DND-41 (cell line): ENCODE measurements around the gene ACTL8.

Source experiments
- ATAC-seq: fragments of 200-7000 bp; cut with Tn5 transposase; 3 replicates; pipeline ENCODE4 v1.9.1; 2021; ENCODE audit warnings: low read depth; ENCODE audit not compliant: insufficient read depth
- DNase-seq: peaks from one replicate; pipeline ENCODE4 v3.0.0-alpha.2; 2020
- H2AFZ ChIP-seq: 2 replicates; pipeline ENCODE4 v1.6.0; 2012; ENCODE audit warnings: low read depth, low read length
- H3K27ac ChIP-seq: 2 replicates; pipeline ENCODE4 v1.5.1; 2012; ENCODE audit warnings: low read length, inconsistent platforms
- H3K27me3 ChIP-seq: fragments of 200-600 bp; sonication (generic); 2 replicates; pipeline ENCODE4 v1.6.0; 2012; ENCODE audit warnings: low read length, mild to moderate bottlenecking, inconsistent platforms; ENCODE audit not compliant: insufficient read depth, poor library complexity
- H3K36me3 ChIP-seq: 2 replicates; pipeline ENCODE4 v1.5.1; 2012; ENCODE audit warnings: low read length, inconsistent platforms; ENCODE audit not compliant: insufficient read depth
- H3K4me1 ChIP-seq: 2 replicates; pipeline ENCODE4 v1.5.1; 2012; ENCODE audit warnings: mild to moderate bottlenecking, low read length; ENCODE audit not compliant: insufficient read depth
- H3K4me2 ChIP-seq: 2 replicates; pipeline ENCODE4 v1.6.0; 2012; ENCODE audit warnings: mild to moderate bottlenecking, moderate library complexity, low read length, inconsistent platforms; ENCODE audit not compliant: insufficient read depth
- H3K4me3 ChIP-seq, 2 experiments: fragments of 200-600 bp in 1 of 2; shearing (Covaris generic) in 1 of 2; 2 replicates each; pipeline ENCODE4 v1.5.1; 2012 to 2016; ENCODE audit warnings: inconsistent platforms in 2 of 2, low read length in 2 of 2, mild to moderate bottlenecking in 2 of 2, low read depth in 1 of 2, moderate library complexity in 1 of 2
- H3K79me2 ChIP-seq: 2 replicates; pipeline ENCODE4 v1.6.0; 2012; ENCODE audit warnings: low read length, inconsistent platforms; ENCODE audit not compliant: insufficient read depth
- H3K9ac ChIP-seq: 2 replicates; pipeline ENCODE4 v1.6.0; 2012; ENCODE audit warnings: low read depth, mild to moderate bottlenecking, inconsistent platforms, low read length, moderate library complexity
- H3K9me3 ChIP-seq: 2 replicates; pipeline ENCODE4 v1.5.1; 2012; ENCODE audit warnings: low read length, moderate library complexity, mild to moderate bottlenecking, inconsistent platforms; ENCODE audit not compliant: insufficient read depth, severe bottlenecking
- H4K20me1 ChIP-seq: 2 replicates; pipeline ENCODE4 v1.6.0; 2012; ENCODE audit warnings: low read length; ENCODE audit not compliant: insufficient read depth
- EZH2 ChIP-seq: IDR thresholded peaks from 3 replicates; pipeline ENCODE4 v1.6.1; 2012; ENCODE audit warnings: borderline replicate concordance, low read depth, mild to moderate bottlenecking, moderate library complexity, low read length, inconsistent platforms; ENCODE audit not compliant: severe bottlenecking
- TF ChIP-seq, protein P1 (sequence below): IDR thresholded peaks from 2 replicates; pipeline ENCODE4 v1.5.1; 2012; ENCODE audit warnings: borderline replicate concordance, low read length, moderate library complexity, mild to moderate bottlenecking; ENCODE audit not compliant: poor library complexity, severe bottlenecking; ENCODE audit errors: extremely low read depth

The ACTL8 gene

DNA sequence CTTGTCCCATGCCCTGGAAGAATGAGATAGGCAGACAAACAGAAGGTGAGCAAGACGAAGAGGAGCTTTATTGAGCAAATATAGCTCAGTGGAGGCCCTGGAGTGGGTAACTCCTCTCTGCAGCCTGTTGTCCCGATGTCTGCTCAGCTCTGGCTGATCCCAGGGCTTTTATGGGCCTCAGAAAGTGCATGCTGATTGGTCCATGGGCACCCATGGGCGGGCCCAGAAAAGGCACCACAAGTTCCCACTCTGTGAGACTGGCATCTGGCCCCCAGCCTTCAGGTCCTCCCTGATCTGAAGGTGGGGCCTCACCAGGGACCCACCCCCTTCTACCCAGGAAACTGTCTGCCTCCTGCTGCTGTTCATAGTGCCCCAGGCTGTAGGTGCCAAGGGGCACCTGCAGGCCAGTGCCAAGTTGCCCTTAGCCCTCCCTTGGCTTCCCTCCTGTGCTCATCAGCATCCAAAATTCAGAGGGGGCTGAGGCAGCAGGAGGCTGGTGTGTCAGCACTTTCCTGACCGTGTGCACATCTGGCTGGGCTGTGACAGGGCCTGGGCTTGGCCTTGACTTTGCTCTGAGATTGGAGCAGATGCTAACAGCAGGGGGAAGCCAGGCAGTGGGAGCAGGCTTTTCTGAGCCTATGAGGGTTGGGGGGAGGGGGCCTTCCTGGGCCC lies 35.4 kb downstream of the ACTL8 start:
- H3K27me3 ChIP-seq: peaks cover 4% of the 10 kb centered on the region
- TF ChIP-seq EZH2: no peak
- TF ChIP-seq, protein P1, sequence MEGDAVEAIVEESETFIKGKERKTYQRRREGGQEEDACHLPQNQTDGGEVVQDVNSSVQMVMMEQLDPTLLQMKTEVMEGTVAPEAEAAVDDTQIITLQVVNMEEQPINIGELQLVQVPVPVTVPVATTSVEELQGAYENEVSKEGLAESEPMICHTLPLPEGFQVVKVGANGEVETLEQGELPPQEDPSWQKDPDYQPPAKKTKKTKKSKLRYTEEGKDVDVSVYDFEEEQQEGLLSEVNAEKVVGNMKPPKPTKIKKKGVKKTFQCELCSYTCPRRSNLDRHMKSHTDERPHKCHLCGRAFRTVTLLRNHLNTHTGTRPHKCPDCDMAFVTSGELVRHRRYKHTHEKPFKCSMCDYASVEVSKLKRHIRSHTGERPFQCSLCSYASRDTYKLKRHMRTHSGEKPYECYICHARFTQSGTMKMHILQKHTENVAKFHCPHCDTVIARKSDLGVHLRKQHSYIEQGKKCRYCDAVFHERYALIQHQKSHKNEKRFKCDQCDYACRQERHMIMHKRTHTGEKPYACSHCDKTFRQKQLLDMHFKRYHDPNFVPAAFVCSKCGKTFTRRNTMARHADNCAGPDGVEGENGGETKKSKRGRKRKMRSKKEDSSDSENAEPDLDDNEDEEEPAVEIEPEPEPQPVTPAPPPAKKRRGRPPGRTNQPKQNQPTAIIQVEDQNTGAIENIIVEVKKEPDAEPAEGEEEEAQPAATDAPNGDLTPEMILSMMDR: no peak
- H4K20me1 ChIP-seq: no peaks in the 10 kb centered on the region
- no peak overlapping the region for H3K9ac ChIP-seq
- DNase-seq: no peak
- no peak overlapping the region for H3K4me2 ChIP-seq
- no peak overlapping the region for H3K4me3 ChIP-seq
- no peaks in the 10 kb centered on the region for H3K4me1 ChIP-seq
- no peaks in the 10 kb centered on the region for H3K36me3 ChIP-seq
- no peaks in the 10 kb centered on the region for H3K79me2 ChIP-seq
- H2AFZ ChIP-seq: no peak overlapping the region
- H3K27ac ChIP-seq: no peak overlapping the region
- ATAC-seq: no peak
- H3K9me3 ChIP-seq: no peaks in the 10 kb centered on the region

DNA sequence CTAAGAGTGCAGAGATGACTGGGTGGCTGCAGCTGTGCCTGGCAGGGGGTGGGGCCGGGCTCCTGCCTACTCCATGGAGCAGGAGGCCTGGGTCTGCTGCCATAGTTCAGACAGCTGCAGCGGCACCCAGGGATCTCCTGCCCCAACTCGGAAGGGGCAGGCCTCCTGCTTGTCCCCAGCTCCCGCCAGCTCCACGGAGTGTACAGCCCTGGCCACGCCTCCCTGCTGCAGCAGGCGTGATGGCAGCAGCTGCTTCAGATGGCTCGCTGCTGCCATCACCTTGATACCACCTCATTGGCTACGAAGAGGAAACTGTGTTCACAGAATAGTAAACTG lies 35.9 kb downstream of the ACTL8 start:
- Histone ChIP-seq H3K27me3 (no peaks in the 10 kb centered on the region), H4K20me1 (no peaks in the 10 kb centered on the region), H3K9me3 (no peaks in the 10 kb centered on the region), H3K36me3 (no peaks in the 10 kb centered on the region), H3K79me2 (no peaks in the 10 kb centered on the region), H3K27ac (no peak overlapping the region), H3K4me3 (no peak overlapping the region), H3K9ac (no peak overlapping the region), H2AFZ (no peak overlapping the region), H3K4me2 (no peak overlapping the region), H3K4me1 (no peaks in the 10 kb centered on the region)
- TF ChIP-seq, protein P1: no peak
- no peak for TF ChIP-seq EZH2
- DNase-seq (no peak), ATAC-seq (no peak)

- DNase-seq: no peak
- H2AFZ ChIP-seq: no peak overlapping the region
- no peaks in the 10 kb centered on the region for H3K27me3 ChIP-seq
- H3K79me2 ChIP-seq: no peaks in the 10 kb centered on the region
- no peaks in the 10 kb centered on the region for H3K36me3 ChIP-seq
- H3K9ac ChIP-seq: no peak overlapping the region
- no peaks in the 10 kb centered on the region for H3K4me1 ChIP-seq
- no peak for TF ChIP-seq EZH2
- TF ChIP-seq, protein P1: no peak
- H3K4me3 ChIP-seq: no peak overlapping the region
- no peaks in the 10 kb centered on the region for H4K20me1 ChIP-seq
- H3K4me2 ChIP-seq: no peak overlapping the region
- no peaks in the 10 kb centered on the region for H3K9me3 ChIP-seq
- no peak overlapping the region for H3K27ac ChIP-seq
- ATAC-seq: no peak
Observed at GRCh38 chr1:17791480-17791879, 36.3 kb downstream of the ACTL8 start.

GRCh38 chr1:17792421-17792820 lies 37.3 kb downstream of the ACTL8 start:
- TF ChIP-seq, protein P1: no peak
- no peak for TF ChIP-seq EZH2
- H2AFZ ChIP-seq: no peak overlapping the region
- no peaks in the 10 kb centered on the region; the same call in 1 of the 2 replicates for H4K20me1 ChIP-seq
- no peaks in the 10 kb centered on the region for H3K36me3 ChIP-seq
- H3K4me2 ChIP-seq: no peak overlapping the region
- DNase-seq (no peak), ATAC-seq (no peak)
- no peaks in the 10 kb centered on the region for H3K79me2 ChIP-seq
- no peaks in the 10 kb centered on the region for H3K9me3 ChIP-seq
- H3K4me3 ChIP-seq: no peak overlapping the region
- H3K27ac ChIP-seq: no peak overlapping the region
- H3K9ac ChIP-seq: no peak overlapping the region
- no peaks in the 10 kb centered on the region for H3K27me3 ChIP-seq
- H3K4me1 ChIP-seq: no peaks in the 10 kb centered on the region
